Epithelial cell of esophagus (primary cell): ENCODE results near the gene ADIG.

Source experiments
- DNase-seq: peaks from one replicate; pipeline ENCODE4 v3.0.0; 2010; ENCODE audit warnings: low read depth
- H3K4me3 ChIP-seq: 2 replicates; pipeline ENCODE4 v1.5.1; 2011; ENCODE audit warnings: mild to moderate bottlenecking, low read length, control low read depth
- TF ChIP-seq, protein P1 (sequence below): IDR thresholded peaks from 2 replicates; pipeline ENCODE4 v1.5.1; 2011; ENCODE audit warnings: low read depth, mild to moderate bottlenecking, low read length, control low read depth, inconsistent platforms; ENCODE audit not compliant: insufficient read depth; ENCODE audit errors: missing control alignments

ADIG gene

DNA sequence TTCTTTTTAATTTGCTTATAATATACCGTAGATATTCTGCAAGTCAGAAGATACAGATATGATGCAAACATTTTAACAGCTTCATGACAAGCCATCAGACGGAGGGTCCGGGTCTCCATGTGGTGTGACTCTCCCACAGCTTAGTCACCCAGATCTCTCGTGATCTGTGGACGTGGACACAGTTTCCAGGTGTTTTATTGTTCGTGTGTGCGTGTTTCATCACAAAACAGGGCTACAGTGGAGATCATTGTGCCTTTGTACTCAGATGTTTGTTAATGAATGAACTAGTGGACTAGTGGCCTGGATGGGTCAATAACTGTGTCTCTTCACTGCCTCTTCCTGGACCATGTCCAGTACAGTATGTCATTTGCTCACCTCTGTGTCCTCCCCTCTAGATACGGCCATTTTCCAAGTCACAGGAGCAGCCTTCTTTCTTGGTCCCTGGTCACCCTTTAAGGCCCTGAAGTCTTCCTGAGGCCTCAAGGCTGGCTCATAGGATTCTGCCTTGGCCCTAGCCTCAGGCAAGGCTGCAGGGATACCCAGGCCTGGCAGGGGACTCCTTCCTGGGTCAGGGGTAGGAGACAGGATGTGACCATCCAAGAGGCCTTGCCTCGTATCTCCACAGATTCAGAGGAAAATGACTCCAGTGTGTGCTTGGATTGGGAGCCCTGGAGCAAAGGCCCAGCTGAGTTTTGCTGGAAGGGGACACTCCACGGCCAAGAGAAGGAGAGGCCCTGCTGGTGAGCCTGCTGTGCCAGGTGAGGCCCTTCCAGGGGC is 4.6 kb downstream of the ADIG start:
- DNase-seq = no peak
- no peak overlapping the region for H3K4me3 ChIP-seq
- TF ChIP-seq, protein P1, sequence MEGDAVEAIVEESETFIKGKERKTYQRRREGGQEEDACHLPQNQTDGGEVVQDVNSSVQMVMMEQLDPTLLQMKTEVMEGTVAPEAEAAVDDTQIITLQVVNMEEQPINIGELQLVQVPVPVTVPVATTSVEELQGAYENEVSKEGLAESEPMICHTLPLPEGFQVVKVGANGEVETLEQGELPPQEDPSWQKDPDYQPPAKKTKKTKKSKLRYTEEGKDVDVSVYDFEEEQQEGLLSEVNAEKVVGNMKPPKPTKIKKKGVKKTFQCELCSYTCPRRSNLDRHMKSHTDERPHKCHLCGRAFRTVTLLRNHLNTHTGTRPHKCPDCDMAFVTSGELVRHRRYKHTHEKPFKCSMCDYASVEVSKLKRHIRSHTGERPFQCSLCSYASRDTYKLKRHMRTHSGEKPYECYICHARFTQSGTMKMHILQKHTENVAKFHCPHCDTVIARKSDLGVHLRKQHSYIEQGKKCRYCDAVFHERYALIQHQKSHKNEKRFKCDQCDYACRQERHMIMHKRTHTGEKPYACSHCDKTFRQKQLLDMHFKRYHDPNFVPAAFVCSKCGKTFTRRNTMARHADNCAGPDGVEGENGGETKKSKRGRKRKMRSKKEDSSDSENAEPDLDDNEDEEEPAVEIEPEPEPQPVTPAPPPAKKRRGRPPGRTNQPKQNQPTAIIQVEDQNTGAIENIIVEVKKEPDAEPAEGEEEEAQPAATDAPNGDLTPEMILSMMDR = no peak

DNA sequence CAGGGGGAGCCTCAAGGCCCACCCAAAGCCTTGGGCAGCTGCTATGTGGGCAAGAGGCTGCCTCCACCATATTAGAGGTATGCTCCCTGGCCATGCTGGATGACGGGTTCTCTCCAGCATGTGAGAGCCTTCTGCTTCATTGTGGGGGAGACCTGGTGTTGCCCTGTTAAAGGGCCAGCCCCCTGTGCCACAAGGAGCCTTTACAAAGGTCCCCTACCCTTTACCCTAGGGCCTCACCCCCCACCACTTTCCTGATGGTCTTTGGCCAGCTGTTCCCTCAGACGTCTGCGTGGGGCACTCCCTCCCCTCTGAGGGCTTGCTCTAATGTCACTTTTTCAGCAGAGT is 5.2 kb downstream of the ADIG start:
- DNase-seq = no peak
- H3K4me3 ChIP-seq = no peak overlapping the region
- TF ChIP-seq, protein P1 = no peak

DNA sequence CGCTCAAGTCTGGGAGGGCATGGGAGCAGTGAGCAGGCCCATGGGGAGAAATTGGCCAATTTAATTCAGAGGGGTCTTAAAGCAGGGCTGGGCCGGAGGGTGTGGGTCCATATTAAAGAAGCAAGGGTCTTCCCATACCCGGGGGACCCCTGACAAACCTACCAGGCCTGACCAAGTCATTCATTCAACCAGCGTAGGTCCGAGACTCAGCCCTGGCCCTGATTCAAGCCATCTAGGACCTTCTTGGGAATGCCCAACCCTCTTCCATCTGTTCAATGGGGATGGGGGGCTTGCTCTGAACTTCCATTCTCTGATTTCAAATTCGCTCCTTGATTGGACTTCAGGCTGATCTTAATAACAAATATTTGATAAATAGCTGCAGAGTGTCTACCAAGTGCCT is 7.3 kb downstream of the ADIG start:
- no peak for DNase-seq
- no peak overlapping the region for H3K4me3 ChIP-seq
- TF ChIP-seq, protein P1 = no peak

DNA sequence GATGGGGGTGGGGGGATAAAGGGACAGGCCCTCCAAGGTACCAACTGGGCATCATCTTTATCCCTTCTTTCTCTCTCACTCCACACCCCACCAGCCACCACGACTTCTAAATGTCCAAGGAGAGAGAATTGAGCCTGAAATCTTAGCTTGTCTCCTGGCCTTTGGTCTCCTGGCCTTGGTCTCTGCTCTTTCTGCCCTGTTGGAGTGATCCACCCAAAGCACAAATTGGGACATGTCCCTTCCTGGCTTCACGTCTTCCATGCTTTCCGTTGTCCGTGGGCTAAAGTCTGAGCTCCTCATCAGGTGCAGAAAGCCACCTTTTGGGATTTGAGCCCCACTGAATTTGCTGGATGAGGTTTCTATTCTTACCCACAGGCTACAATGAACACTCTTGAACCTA is 8.4 kb downstream of the ADIG start:
- TF ChIP-seq, protein P1 = no peak
- DNase-seq = no peak
- no peak overlapping the region for H3K4me3 ChIP-seq

DNA sequence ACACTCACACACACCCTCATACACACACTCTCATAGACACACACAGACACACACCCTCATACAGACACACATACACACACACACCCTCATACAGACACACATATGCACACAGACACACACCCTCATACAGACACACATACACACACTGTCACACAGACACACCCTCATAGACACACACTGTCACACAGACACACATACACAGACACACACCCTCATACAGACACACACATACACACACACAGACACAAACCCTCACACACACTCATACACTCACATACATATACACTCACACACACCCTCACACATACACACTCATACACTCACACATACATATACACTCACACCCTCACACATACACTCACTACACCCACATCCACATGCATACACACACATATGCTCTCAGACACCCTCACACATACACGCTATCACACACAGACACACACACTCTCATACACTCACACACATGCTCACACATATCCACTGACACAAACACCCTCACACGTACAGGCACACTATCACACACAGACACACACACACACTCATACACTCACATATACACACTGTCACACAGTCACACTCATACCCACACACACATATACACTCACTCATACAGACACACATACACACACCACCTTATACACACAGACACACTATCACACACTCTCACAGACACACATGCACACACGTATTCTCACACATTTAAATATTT is 9.1 kb downstream of the ADIG start:
- no peak for DNase-seq
- TF ChIP-seq, protein P1 = no peak
- no peak overlapping the region for H3K4me3 ChIP-seq

DNA sequence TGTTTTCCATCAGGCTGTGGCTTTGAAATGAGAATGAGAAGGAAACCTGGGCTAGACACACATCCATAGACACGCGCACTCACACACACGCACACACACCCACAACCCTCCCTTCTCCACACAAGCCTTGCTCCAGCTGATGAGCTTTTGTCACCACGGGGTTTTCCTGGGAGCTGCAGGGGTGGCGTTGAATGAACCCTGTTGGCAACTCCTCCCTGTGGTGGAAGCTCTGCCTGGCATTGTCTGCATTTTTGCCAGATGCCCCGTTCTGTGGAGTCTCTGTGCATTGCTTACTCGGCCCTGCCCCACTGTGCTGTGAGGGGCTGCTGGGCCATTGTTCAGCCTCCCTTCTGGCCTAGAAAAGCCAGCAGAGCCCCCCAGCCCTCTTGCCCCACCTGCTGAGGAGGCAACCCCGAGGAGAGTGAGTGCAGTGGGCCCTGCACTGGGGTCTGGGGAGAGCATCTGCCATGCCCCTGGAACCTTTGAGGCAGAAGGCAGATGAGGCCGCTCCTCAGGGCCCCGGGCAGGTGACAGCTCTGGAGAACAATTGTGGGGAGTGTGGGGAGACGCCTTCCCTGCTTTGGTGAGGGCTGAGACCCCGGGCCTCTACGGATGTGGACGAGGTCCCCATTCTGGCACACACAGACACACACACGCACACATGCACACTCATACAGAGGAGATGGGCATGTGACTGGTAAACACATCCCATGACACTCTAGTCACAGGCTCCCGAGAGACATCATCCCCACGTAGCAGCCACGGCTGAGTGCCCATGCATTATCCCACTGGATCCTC is 9.9 kb downstream of the ADIG start:
- no peak overlapping the region for H3K4me3 ChIP-seq
- peak; percentile 34 for DNase-seq
- TF ChIP-seq, protein P1 = peak; percentile 4
